GM21717 (cell line): ENCODE results near the gene APOL3.
"Not testable (repeated sequence)": the region's sequence is repeated elsewhere in the genome, so short reads cannot be mapped to it uniquely, and the experiment has no call there.

Experiments
- ATAC-seq: cut with Tn5 transposase; IDR thresholded peaks from one replicate; pipeline ENCODE4 v1.9.1; 2021; ENCODE audit warnings: mild to moderate bottlenecking, moderate library complexity; ENCODE audit not compliant: unreplicated experiment

The APOL3 gene

GRCh38 chr22:36193577-36193976, 33.0 kb upstream of the APOL3 start:
- ATAC-seq: no peak

DNA sequence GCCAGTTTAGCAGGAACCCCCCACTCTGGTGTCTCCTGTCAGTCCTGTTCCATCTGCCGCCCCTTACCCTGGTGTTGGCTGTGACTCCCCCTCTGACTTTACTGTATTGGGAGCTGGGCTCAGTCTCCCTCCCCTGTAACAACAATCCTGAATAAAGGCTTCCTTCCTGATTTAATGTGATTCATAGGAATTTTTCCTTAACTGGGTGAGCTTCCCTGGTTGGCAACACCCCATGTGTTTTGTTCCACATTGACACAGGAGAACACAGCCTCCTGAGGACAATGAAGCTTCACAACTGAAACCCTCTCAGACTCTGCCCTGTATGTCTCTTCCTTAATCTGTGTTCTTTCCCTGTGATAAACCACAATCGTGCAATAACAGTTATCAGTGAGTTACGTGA, 32.6 kb upstream of the APOL3 start:
- no peak for ATAC-seq

DNA sequence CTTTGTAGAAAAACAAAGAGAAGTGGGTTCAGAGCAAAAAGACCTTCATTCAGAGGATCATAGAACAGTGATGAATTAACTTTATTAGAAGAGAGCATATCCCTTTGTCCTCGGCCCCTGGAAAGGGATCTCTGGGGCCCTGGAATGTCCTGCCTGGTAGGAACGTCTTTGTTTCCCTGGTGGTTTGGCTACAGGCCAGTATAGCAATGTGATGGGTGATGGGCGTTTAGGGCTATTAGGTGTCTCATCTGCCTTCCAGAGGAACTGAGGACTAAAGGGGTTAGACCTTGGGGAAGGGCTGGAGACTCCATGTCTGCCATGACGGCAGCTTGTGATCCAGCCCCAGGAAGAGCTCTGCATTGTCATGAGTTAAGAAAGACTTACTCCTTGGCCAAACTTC, 32.0 kb upstream of the APOL3 start:
- no peak for ATAC-seq

DNA sequence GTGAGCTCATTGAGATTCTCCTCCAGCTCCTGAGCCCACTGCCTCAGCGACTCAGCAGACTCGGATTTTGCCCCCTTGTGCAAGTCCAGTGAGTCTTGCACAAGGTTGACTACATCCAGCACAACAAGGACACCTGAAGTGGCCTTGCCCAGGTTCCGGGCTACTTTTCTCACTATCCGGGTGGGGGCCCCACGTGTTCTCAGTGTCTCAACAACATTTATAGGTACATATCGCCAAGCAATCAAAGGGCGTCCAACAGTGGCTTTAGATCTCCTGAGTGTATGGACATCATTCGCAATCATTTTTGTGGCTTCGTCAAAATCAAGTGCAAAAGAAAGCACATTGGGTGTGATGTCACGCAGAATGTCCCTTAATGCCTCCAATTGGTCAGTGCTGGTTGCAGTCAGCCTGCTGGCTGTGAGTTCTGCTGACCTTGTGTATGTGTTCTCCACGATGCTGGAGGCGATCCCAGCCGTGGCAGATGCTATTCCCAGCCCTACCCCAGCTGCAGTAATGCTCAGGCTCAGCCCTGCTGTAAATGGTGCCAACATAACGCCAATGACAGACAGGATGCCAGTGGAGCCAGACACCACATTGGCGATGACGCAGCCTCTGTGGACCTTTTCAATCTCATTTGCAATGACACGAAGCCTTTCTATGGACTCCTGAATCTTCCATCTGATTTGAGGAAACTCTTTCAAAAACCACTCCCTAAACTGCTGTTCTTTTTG, 30.7 kb upstream of the APOL3 start:
- no peak for ATAC-seq

DNA sequence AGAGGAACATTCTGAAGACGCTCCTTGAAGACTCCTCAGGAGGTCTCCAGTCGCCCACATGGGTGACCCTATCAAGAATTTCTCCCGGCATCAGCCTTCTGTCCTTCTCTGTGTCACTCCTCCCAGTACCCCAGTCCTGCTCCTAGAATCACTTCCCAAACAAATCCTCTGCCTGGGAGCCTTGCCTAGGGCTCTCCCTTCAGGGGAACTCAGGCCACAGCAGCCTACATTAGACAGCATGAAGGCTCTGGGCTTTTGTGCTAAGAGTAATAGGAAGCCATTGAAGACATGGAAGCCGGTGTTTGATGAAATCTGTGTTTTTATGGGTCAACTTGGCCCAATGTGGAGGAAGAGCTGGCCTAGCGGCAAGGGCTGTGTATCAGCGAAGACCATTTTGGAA, 27.3 kb upstream of the APOL3 start:
- ATAC-seq: not testable (repeated sequence)

GRCh38 chr22:36185828-36186624, 25.5 kb upstream of the APOL3 start:
- ATAC-seq: no peak

DNA sequence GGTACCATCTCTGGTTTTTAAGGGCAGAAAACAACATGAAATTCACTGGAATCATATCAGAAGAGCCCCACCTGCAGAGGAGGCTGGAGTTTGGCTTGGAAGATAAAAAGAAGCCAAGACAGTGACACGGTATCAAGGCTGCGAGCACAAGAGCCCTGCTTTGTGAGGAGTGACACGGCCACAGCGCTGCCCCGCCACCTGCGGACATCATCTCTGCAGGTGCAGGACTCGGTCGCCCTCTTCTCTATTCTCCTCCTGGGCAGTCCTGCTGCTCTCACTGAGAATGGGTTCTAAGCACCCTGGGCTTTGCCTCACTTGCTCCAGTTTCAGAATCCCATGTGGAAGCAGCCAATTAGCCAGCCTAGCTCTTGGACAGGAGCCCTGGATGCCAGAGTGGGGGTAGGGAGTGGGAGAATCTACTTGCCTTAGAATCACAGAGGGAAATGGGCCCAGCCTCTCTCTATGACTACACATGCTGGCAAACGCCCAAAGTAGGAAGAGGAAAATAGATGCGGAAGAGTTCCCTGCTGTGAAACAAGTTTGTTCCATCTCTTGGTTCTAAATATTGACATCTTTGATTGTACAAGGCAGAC, 24.0 kb upstream of the APOL3 start:
- ATAC-seq: no peak

DNA sequence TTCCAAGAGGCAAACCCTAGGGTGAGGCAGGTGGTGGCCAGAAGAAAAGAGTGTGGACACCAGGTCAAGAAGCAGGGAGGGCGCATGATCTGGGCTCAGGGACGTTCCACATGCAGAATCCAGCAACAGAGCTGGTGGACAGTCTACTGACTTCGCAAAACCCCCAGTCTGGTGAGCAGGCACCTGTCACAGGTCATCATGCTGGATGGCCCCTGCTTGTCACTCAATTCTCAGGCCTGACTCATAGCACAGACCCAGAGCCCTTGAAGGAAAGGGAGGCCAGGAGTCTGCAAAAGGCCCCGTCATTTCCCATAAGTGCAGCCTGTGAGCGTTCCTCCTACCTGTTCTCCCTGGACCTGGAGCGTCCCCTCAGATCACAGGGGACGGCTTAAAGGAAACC, 22.9 kb upstream of the APOL3 start:
- no peak for ATAC-seq

DNA sequence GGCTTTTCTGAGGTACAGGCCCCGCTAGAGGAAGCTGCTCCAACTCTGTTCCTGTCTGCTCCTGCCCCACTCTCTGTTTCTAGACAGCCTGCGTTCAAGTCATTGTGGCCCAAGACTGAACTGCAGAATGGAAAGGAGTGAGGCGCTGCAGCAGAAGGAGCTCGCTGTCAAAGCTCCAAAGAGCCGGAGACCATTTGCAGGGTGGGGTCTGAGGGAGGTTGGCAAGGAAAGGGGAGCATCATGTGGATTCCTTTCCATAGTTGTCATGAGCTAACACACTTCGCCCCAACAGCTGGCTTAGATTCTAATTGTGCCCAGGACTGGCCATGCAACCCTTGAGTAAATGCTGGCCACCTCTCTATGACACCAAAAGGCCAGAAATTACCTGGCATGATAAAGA, 22.3 kb upstream of the APOL3 start:
- no peak for ATAC-seq

- no peak for ATAC-seq
Measured at GRCh38 chr22:36182056-36182455, 21.5 kb upstream of the APOL3 start.

- ATAC-seq: no peak
Measured at GRCh38 chr22:36180928-36181327, 20.4 kb upstream of the APOL3 start.

DNA sequence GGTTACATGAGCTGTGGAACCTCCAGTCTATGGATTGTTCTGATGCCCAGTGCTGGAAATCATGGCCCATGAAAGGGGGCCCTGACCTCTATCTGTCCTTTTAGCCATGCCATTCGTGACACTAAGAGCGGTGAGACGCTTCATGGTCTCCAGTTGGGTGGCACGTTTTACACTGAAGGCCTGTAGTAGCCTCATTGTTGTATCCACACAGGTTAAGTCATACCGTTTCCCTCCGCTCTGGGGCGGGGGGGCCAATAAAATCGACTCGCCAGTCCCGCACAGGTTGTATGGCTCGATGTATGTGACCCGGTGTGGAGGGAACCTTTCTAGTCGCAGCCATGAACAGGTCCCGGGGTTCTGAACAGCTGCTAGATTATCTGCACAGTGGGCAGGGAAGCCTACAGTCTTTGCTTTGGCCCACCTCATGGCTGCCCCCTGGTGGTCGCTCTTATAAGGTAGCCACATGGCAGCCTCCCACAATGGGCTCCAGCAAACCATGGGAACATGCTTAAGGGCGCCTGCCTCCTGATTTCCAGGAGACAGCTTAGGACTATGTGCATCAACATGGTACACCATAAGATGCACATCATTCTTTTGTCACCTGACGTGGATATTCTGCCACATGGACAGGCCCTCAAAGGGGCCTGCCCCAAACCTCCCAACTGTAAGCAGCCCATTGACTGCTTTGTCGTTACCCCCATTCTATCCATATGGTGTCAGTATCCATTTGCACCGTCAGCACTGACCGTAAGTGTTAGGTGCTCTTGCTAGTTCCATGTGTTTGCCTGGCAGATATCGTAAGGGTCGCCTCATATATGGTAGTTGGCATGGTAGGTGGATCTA, 19.7 kb upstream of the APOL3 start:
- no peak for ATAC-seq

DNA sequence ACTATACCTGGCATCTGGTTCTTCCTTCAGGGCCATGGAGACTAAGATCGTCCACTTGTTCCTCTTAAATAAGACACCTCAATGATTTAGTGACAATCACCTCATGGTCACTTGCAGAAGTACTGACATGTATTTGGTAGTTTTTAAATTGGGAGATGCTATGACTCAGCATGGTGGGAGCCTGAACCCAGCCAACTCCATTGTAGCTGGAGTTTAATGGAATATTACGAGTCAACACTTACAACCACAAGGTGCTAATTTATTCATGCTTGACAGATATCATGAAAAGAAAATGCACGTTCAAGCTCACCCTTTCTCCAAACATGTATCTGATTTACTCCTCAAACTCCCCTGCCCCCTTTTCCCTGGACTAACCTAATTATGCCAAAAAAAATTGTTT, 16.6 kb upstream of the APOL3 start:
- ATAC-seq: no peak

GRCh38 chr22:36175892-36176291, 15.3 kb upstream of the APOL3 start:
- ATAC-seq: no peak

DNA sequence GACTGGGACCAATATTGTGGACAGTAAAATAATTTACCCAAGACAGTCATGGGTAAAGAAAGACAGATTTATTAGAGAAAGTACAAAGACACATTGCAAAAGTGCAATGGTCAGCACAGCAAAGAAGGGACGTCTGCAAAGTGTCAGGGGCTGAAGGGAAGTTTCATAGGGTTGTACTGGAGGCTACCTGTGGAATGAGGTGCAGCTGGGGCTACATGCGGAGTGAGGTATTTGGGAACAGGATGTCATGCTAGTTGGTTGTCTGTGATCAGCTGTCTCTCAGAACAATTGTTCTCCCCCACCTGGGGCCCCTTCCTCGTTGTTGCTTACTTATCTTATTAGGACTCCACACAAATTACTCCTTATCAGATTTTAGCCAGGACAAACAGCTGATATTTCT, 11.4 kb upstream of the APOL3 start:
- no peak for ATAC-seq

DNA sequence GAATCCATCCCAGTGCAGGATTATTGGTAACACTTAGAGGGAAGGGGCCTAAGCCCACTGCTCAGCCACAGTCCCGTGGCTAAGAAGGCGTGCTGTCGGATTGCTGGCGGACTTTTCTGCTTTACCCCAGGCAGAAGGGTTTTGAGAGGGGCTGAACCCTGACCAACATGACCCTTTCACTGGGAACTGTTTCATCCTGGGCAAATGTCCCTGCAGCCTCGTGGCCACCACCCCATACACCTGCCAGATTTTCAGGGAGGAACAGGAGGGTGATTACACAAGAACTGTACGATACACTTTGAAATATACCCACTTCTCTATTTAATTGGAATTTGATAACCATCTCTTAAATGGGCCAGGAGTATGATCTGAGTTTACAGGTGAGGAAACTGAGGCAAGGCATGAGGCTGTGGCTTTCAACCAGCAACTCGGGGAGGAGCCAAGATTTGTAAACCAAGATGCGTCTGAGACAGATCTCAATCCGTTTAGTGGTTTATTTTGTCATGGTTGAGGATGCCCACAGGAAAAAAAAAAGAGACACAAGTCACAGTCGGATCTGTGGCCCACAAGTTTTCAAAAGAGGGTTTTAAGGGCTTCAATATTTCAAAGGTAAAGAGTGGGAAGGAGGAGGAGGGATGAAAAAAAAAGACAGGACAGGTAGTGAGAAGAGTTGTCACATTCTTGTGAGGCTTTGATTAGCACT, 6.1 kb upstream of the APOL3 start:
- ATAC-seq: no peak

GRCh38 chr22:36166086-36166485, 5.5 kb upstream of the APOL3 start:
- ATAC-seq: no peak

DNA sequence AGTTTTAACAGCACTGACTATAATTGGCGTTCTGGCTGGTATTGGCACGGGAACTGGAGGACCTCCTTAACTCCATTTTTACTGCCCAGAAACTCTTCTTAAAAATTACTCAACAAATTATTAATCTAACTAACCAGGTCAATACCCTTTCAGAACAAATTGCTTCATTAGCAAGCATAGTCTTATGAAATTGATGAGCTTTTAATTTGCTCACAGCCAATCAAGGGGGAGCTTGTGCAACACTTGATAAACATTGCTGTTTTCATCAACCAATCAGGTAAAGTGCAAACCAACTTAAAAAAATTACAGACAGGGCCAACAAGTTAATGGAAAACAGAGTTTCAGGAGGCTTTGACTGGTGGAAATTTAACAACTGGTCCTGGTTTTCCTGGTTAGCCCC, 4.6 kb upstream of the APOL3 start:
- ATAC-seq: no peak

- ATAC-seq: no peak
Measured at GRCh38 chr22:36164621-36165020, 4.1 kb upstream of the APOL3 start.

GRCh38 chr22:36163497-36163896, 2.9 kb upstream of the APOL3 start:
- no peak for ATAC-seq
